ENCODE data around the gene AIF1L. TPM values are rescaled to one million over a fixed set of nuclear protein-coding genes. Genes with fewer than 3 reads are reported as not detected.

Gene AIF1L
- total RNA-seq, result 22.9 TPM
- long read RNA-seq, transcript AIF1L-201 (6 exons, 3,364 nt), result major isoform, 14 of 28 reads
- long read RNA-seq, partial matches to known transcripts, result 1 of 28 reads
- long read RNA-seq, other reads (novel, unspliced or antisense), result 13 of 28 reads

- intact Hi-C loops (cut with micrococcal nuclease), result no loop called here
- DNase-seq (peak; percentile 67), ATAC-seq (peak; percentile 43)
Observed at GRCh38 chr9:131096269-131097125, at the start of gene AIF1L. Gene AIF1L, plus strand, starts transcription at chr9:131096531. Its CDS starts 99 bp downstream, at chr9:131096630.

GRCh38 chr9:131046581-131047202 is 49.6 kb upstream of the AIF1L start:
- ATAC-seq (peak; percentile 90), DNase-seq (peak; percentile 84)

GRCh38 chr9:131048332-131048731 is 48.0 kb upstream of the AIF1L start:
- DNase-seq, result no peak
- intact Hi-C loops (cut with micrococcal nuclease), result loop anchor here (10.0 kb wide), 1 partner anchor 344 kb away; no protein-coding TSS in a partner anchor

More at GRCh38 chr9:131046581-131047202, 49.6 kb upstream of the AIF1L start:
- intact Hi-C loops (cut with micrococcal nuclease), result loop anchor here (10.0 kb wide), 1 partner anchor 342 kb away; no protein-coding TSS in a partner anchor

GRCh38 chr9:131048820-131049219 is 47.5 kb upstream of the AIF1L start:
- intact Hi-C loops (cut with micrococcal nuclease), result loop anchor here (10.0 kb wide), 1 partner anchor 344 kb away; no protein-coding TSS in a partner anchor
- DNase-seq, result no peak
- ATAC-seq, result no peak

More at GRCh38 chr9:131048332-131048731, 48.0 kb upstream of the AIF1L start:
- ATAC-seq, result no peak

- ATAC-seq (no peak), DNase-seq (no peak)
Observed at GRCh38 chr9:131049829-131050715, 46.3 kb upstream of the AIF1L start.

GRCh38 chr9:131050831-131051230 is 45.5 kb upstream of the AIF1L start:
- no peak for ATAC-seq
- DNase-seq, result no peak
- intact Hi-C loops (cut with micrococcal nuclease), result no loop called here

More at GRCh38 chr9:131049829-131050715, 46.3 kb upstream of the AIF1L start:
- intact Hi-C loops (cut with micrococcal nuclease), result loop anchor here (10.0 kb wide), 1 partner anchor 345 kb away; no protein-coding TSS in a partner anchor

- ATAC-seq (no peak), DNase-seq (no peak)
- intact Hi-C loops (cut with micrococcal nuclease), result no loop called here
Observed at GRCh38 chr9:131051592-131052517, 44.5 kb upstream of the AIF1L start.

GRCh38 chr9:131053896-131054295 is 42.4 kb upstream of the AIF1L start:
- intact Hi-C loops (cut with micrococcal nuclease), result no loop called here
- ATAC-seq (no peak), DNase-seq (no peak)

GRCh38 chr9:131056781-131057506 is 39.4 kb upstream of the AIF1L start:
- intact Hi-C loops (cut with micrococcal nuclease), result no loop called here
- peak; percentile 66 for ATAC-seq
- no peak for DNase-seq

GRCh38 chr9:131060900-131061630 is 35.3 kb upstream of the AIF1L start:
- no peak for DNase-seq
- ATAC-seq, result no peak
- intact Hi-C loops (cut with micrococcal nuclease), result no loop called here

GRCh38 chr9:131062969-131063368 is 33.4 kb upstream of the AIF1L start:
- intact Hi-C loops (cut with micrococcal nuclease), result no loop called here
- no peak for ATAC-seq
- no peak for DNase-seq

GRCh38 chr9:131065599-131065998 is 30.7 kb upstream of the AIF1L start:
- intact Hi-C loops (cut with micrococcal nuclease), result no loop called here
- DNase-seq (no peak), ATAC-seq (no peak)

GRCh38 chr9:131067625-131068024 is 28.7 kb upstream of the AIF1L start:
- intact Hi-C loops (cut with micrococcal nuclease), result no loop called here
- peak; percentile 8 for ATAC-seq
- DNase-seq, result no peak

GRCh38 chr9:131068076-131068816 is 28.1 kb upstream of the AIF1L start:
- intact Hi-C loops (cut with micrococcal nuclease), result no loop called here
- DNase-seq, result peak; percentile 55
- peak; percentile 80 for ATAC-seq

GRCh38 chr9:131069699-131070098 is 26.6 kb upstream of the AIF1L start:
- intact Hi-C loops (cut with micrococcal nuclease), result no loop called here
- ATAC-seq (no peak), DNase-seq (no peak)
